NAMALWA (cell line): Measurements from ENCODE around the gene SLC35E4.

Source experiments
- DNase-seq: peaks from one replicate; pipeline ENCODE4 v3.0.0-alpha.2; 2015; ENCODE audit warnings: low spot score

The SLC35E4 gene

GRCh38 chr22:30694171-30694639 lies 58.6 kb downstream of the SLC35E4 start:
- DNase-seq, result no peak

DNA sequence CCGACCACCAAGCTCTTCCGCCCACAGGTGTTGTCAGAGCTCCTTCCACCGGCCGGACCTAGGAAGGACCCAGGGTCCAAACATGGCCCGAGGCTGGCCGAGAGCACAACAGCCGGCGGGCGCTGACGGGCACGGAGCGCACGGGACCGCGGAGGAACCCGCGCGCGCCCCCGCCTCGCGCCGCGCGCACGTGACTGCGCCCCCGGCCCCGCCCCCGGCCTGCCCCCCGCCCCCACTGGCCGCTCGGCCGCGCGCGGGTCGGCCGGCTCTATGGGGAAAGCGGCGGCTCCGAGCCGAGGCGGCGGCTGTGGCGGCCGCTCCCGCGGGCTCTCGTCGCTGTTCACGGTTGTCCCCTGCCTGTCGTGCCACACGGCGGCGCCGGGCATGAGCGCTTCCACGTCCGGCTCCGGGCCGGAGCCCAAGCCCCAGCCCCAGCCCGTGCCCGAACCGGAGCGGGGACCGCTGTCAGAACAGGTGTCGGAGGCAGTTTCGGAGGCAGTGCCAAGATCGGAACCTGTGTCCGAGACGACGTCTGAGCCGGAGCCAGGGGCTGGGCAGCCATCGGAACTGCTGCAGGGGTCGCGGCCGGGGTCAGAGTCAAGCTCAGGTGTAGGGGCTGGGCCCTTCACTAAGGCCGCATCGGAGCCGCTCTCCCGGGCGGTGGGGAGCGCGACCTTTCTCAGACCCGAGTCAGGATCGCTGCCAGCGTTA lies 59.2 kb downstream of the SLC35E4 start, which contains the start of gene OSBP2:
TSS of gene OSBP2 (plus strand) at position 235 of the 711 bp plus-strand sequence. CDS start at position 271, 36 bp downstream.
- DNase-seq, result no peak

GRCh38 chr22:30695351-30695851 lies 59.8 kb downstream of the SLC35E4 start:
- no peak for DNase-seq

DNA sequence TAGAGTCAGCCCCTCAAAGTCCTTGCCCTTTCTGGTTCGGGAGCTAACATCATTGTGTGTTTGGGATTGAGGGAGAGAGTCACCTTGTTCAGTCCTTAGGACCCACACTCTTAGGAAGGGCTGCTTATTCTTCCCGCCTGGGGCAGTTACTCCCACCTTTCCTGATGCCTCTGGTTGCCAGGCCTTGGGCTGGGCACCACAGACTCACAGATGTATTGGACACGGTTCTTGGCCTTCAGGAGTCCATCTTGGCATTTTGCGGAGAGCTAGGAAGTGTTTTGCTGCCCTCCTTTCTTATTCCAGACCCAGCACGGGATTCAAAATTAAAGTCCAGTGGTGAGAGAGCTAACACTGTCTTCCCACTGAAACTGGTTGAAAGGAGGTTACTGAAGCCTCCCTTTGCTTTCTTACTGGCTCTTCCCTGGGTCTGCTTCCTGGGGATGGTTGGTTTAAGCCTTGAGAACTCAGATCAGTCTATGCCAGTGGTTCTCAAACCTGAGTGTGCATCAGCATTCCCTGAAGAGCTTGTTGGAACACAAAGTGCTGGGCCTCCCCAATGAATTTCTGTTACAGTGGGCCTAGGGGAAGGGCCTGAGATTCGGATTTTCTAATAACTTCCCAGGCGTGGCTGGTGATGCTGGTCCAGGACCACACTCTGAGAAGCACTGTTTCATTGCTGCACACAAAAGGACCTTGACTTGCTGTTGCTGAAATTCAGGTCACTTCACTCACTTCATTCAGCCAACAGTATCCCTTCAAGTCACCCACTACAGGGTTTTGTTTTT lies 60.5 kb downstream of the SLC35E4 start:
- DNase-seq, result no peak
